ENCODE measurements around the gene SMIM28.
"Not testable (repeated sequence)": the region's sequence is repeated elsewhere in the genome, so short reads cannot be mapped to it uniquely, and the experiment has no call there.

SMIM28 gene

GRCh38 chr6:138404666-138405337, 27.1 kb downstream of the SMIM28 start:
- no peak for DNase-seq (ENCODE audit: low read depth, low spot score)

GRCh38 chr6:138405816-138406413, 28.2 kb downstream of the SMIM28 start:
- no peak for DNase-seq (ENCODE audit: low read depth, low spot score)

GRCh38 chr6:138406443-138406842, 28.7 kb downstream of the SMIM28 start:
- no peak for DNase-seq (ENCODE audit: low read depth, low spot score)

DNA sequence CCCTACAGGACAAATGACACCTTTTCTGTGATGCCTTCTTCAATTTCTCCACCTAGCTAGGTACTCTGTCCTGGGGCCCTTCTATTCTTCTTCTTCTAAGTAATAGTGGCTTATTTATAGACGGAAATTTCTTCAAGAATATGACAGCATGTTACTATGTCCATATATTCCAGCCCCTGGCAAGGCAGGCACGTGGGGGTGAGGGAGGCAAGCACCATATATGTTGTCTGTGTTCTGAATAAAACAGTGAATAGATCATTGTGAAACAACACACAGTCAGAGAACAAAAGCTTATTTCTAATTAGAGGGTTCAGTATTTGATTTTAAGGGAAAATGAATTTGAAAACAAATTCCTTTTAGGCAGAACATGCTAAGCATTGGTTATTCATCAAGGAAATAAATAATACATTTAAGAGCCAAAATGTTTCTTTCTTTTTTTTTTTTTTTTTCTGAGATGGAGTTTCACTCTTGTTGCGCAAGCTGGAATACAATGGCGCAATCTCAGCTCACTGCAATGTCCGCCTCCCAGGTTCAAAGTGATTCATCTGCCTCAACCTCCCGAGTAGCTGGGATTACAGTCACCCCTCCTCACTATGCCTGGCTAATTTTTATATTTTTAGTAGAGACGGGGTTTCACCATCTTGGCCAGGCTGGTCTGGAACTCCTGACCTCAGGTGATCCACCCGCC, 32.5 kb downstream of the SMIM28 start:
- DNase-seq (ENCODE audit: low read depth, low spot score) = no peak

DNA sequence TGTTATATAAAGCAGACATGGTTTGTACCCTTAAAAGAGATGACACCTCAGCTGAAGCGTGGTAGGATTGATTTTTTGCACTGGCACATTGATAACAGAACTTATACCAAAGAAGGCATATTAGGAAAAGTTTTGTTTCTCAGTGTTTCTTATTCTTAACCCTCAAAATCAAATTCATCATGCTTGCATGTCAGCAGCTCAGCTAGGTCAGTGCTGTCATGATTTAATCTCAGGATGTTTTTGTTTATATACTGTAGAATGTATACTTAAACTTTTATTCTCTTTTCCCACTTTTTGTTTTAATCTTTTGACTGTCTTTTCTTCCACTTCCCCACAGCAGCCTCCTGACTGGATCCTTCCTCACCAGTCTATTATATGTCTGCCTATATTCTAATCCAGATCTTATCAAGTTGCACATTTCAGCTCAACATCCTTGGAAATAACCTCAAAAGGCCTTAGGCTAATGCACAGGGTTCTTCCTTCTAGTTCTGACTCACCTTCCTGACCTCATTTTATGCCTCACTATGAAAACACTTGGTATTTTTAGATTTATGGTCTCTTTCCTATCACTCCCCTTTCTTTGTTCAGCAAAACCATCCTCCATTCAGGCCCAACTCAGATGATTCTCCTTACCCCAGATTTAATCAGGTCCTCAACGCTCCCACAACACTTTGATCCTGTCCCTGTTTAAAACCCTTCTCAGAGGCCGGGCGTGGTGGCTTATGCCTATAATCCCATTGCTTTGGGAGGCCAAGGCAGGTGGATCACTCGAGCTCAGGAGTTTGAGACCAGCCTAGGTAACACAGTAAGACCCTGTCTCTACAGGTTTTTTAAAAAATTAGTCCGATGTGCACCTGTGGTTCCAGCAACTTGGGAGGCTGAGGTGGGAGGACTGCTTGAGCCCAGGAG, 33.5 kb downstream of the SMIM28 start:
- peak; percentile 23 for DNase-seq (ENCODE audit: low read depth, low spot score)

- no peak for DNase-seq (ENCODE audit: low read depth, low spot score)
Observed at GRCh38 chr6:138415125-138415524, 37.4 kb downstream of the SMIM28 start.

GRCh38 chr6:138416206-138416605, 38.5 kb downstream of the SMIM28 start:
- DNase-seq (ENCODE audit: low read depth, low spot score) = no peak

- DNase-seq (ENCODE audit: low read depth, low spot score) = no peak
Observed at GRCh38 chr6:138417493-138418117, 39.9 kb downstream of the SMIM28 start.

- no peak for DNase-seq (ENCODE audit: low read depth, low spot score)
Observed at GRCh38 chr6:138418118-138418742, 40.5 kb downstream of the SMIM28 start.

GRCh38 chr6:138419766-138420165, 42.1 kb downstream of the SMIM28 start:
- no peak for DNase-seq (ENCODE audit: low read depth, low spot score)

- DNase-seq (ENCODE audit: low read depth, low spot score) = no peak
Observed at GRCh38 chr6:138420356-138420755, 42.7 kb downstream of the SMIM28 start.

DNA sequence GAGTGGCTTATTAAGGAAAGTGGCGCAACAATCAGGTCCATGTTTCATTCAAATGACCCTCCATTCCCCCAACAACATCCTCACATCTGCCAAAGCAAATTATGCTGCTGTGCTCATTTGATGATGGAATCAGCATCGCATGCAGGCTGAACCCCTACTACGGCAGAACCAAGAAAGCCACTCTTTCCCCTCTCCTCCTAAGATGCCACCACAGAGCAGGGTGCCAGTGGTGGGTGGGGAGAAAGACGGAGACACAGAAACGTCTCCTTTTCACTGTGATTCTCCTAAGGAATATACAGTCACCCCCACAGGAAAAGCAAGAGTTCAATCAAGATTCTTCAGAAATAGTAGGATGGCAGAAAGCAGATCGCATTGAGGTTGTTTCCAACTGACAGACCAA, 43.4 kb downstream of the SMIM28 start:
- no peak for DNase-seq (ENCODE audit: low read depth, low spot score)

GRCh38 chr6:138421608-138422007, 43.9 kb downstream of the SMIM28 start:
- no peak for DNase-seq (ENCODE audit: low read depth, low spot score)

GRCh38 chr6:138422861-138423260, 45.2 kb downstream of the SMIM28 start:
- no peak for DNase-seq (ENCODE audit: low read depth, low spot score)

GRCh38 chr6:138424004-138424904, 46.5 kb downstream of the SMIM28 start:
- DNase-seq (ENCODE audit: low read depth, low spot score) = no peak

DNA sequence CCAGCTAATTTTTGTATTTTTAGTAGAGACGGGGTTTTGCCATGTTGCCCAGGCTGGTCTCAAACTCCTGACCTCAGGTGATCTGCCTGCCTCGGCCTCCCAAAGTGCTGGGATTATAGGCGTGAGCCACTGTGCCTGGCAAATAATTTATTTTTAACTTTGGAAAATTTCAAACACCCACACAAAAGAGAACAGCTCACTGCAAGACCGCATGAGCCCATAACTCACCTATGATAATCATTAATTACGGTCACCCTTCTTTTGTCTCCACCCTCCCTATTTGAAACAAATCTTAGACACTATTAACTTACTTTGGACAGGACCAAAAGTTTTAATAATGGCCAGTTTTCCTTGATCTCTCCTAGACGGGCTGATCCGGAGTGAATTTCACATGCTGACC, 47.6 kb downstream of the SMIM28 start:
- DNase-seq (ENCODE audit: low read depth, low spot score) = not testable (repeated sequence)

DNA sequence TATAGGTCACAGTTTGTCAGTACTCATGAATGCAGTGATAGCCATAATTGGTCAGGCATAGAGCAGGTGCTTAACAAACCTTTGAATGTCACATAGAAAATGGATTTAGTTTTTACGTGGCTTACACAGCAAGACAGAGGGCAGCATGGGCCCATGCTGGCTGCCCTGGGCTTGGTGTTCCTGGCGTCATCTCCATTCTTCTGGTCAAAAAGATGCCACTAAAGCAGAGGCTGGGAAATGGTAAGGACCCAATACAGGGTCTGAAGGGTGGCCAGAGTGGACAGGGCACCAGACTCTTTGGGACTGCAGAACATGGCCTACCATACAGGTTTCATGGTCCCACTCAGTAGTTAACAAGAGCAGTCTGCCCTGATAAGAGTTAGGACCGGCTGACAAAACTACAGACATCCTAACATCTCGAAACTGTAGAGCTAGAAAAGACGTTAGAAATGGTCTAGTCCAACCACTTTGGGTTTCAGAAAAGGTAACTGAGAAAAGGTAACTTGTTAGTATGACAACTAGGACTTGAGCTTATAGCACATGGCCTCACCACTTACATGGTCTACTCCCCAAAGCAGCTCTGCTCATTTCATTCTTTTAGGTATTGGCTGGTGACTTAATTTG, 48.9 kb downstream of the SMIM28 start:
- DNase-seq (ENCODE audit: low read depth, low spot score) = no peak

GRCh38 chr6:138427701-138428100, 50.0 kb downstream of the SMIM28 start:
- no peak for DNase-seq (ENCODE audit: low read depth, low spot score)

DNA sequence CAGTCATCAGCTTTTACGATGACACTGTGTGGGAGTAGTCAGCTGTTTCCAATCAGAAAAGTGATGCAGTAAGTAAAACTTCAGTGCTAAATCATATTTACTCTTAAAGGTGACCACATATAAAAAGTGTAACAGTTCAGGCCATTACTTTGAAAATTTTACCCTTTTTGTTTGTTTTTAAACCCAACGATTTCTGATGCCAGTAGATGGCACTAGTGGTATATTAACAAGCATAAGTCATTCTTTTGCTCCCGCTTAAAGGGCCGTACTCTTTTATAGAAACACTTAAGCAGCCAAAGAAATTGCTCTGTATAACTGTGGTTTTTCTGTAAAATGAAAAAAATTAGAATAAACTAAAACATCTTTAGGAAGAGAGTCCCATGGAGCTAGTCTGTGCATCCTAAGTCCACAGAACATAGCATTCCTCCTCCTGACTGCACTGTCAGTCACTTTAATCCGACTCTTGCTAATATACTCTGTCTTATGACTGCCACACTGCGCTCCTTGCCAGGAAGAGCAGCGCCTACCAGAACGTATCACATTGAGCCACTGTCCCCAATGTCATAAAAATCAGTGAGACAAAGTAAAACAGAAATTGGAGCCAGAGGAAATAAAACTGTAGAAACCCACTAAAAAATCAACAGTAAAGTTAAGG, 51.4 kb downstream of the SMIM28 start:
- peak; percentile 72 for DNase-seq (ENCODE audit: low read depth, low spot score)
